ENCODE data around the gene SMTN.

DNA sequence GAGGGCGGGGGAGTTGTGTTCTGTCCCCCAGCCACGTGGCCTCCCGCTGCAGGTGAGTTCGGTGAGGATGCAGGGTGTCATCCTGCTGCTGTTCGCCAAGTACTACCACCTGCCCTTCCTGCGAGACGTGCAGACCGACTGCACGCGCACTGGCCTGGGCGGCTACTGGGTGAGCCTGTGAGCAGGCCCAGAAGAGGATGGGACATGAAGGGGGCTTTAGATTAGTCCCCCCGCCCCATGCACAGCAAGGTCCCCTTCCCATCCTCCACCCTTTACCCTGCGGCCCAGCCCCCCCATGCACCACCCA, 45.7 kb downstream of the SMTN start:
- no peak for TF ChIP-seq CTCF (conservative IDR thresholded peaks at IDR 0.05; ENCODE audit: low read depth, low read length)
- TF ChIP-seq EZH2 (IDR thresholded peaks at IDR 0.05; ENCODE audit: low read length, unreplicated experiment): no peak
- no peak for TF ChIP-seq EZH2phosphoT487 (IDR thresholded peaks at IDR 0.05; ENCODE audit: borderline replicate concordance, low read length)

Measured in PC-3 (cell line).